Cardiac septum (tissue), 1 donor: Measurements from ENCODE around the gene CACNA2D3. TPM values are rescaled to one million over a fixed set of nuclear protein-coding genes. Genes with fewer than 3 reads are reported as not detected.
"Not testable (repeated sequence)": the region's sequence is repeated elsewhere in the genome, so short reads cannot be mapped to it uniquely, and the experiment has no call there.

Experiments
- DNase-seq: peaks from one replicate; pipeline ENCODE4 v3.0.0-alpha.2; 2020; ENCODE audit warnings: low spot score
- intact Hi-C: fragments of 100-400 bp; cut with DNase I; formaldehyde crosslinking; loops from one replicate; pipeline ENCODE4 v1.14.0; 2022
- total RNA-seq: library from RNA; stranded (reverse); fragmentation: NEBNext Ultra II Directional; extraction: Animal tissue kit (Norgen Biotek cat#: 25700); gene quantifications from one replicate; pipeline ENCODE4 v1.2.1, GENCODE V29; 2021
- donor health status: DM: no; HTN: no; CAD: no.

Gene CACNA2D3
- total RNA-seq, 1 donor from 2014 or later, result 11.3 TPM

DNA sequence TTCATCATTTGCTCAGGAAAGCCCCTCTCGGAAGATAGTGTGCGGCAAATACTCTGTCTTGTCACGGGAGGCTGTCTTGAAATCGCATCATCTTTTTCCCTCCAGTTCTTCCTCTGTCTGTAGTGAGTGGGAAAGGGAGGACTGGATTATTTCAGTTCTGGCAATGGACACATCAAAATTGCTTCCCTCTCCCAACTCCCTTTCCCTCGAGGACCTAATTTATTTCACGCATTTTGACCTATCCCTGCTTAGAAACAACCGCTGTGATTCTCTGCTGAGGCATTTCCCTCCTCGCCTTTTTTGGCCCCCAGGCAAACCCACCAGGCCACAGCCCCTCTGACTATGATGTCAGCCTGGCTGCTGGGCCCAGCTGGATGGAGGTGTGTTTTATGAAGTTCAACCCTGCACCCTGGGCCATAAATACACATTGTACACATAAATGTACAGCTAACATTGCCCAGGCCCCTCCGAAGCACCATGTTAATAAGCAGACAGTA lies 944.2 kb downstream of the CACNA2D3 start:
- intact Hi-C loops, result no loop called here
- DNase-seq, result no peak

DNA sequence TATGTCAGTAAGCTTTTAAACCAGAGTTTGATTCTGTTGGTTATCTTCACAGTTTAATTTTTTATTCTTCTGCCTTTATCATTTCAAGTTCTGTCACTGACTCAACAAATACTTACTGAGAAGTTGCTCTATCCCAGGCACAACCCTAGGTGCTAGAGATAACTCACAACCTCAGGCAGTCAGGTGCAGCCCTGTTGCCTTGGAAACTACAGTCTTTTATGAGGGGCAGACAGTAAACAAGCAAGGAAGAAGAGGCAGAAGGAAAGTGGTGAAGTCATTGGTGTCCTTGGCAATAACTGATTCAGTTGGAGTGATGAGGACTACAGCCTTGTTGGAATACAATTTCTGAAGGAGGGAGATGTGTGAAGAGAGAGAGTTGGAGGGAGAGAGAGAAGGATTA lies 947.6 kb downstream of the CACNA2D3 start:
- intact Hi-C loops, result no loop called here

DNA sequence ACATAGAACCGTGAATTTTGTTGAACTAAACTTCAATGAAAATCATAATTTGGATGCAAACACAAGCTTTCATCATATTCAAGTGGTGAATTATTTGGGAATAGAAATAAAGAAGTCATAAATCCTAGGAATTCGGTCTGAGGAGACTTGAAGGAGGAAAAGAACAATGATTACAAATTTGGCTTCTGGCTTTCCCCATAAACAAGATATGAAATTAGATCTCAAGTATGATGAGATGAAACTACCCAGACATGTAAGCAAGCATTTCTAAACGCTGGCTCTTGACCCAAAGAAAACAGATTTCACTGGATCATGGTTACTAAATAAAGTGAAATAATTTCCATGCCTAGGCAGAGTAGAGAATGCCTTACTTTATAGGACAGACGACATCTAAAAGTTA lies 952.4 kb downstream of the CACNA2D3 start:
- DNase-seq, result no peak
- intact Hi-C loops, result no loop called here

More for the DNA sequence above, 947.6 kb downstream of the CACNA2D3 start:
- DNase-seq, result no peak

DNA sequence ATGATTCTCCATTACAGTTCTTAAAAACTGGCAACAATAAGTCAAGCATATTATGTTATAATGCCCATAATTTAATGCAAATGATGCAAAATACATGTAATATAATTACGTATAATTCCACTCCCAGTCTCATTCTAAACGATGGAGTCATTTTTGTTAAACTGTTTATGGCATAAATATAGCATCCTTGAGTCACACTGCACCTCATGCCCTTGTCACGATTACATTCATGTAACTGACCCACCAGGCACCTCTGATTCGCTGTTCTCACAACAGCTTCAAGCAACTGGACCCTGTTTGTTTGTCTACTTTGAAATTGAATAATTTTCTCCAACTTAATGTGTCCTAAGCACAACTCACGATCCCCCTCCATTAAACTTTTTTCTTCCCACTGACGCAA lies 953.5 kb downstream of the CACNA2D3 start:
- intact Hi-C loops, result no loop called here
- no peak for DNase-seq

DNA sequence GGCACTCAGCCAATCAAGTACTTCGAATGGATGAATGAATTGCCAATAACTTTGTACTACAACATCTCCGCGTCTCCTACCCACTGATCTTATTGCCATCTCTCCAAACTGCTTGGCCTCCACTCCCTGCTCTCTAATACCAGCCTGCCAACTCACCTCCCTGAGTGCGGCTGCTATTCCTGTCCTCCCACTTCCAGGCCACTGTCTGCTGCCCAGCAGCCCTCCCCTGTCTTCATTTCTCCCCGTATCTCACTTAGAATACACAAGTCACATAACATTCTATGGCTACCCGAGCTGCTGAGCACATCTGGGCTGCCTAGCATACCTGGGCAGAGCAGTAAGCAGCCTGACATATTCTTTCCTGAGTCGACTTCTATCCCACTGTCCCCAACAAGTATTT lies 955.4 kb downstream of the CACNA2D3 start:
- DNase-seq, result no peak
- intact Hi-C loops, result no loop called here

DNA sequence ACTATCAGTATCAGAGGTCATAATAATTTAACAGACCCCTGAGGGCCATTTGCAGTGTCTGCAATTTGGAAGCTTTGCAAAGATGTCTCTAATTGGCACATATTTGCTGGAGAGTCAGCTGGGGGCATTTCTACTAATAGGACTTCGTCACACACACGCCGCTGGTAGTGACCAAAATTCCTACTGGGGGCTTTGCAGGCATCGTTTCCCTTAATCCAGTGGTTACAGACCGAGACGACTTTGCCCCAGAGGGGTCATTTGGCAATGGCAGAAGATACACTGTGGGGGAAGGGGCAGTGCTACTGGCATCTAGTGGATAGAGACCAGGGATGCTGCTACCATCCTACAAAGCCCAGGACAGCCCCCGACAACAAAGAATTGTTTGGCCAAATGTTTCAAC lies 956.5 kb downstream of the CACNA2D3 start:
- intact Hi-C loops, result no loop called here

DNA sequence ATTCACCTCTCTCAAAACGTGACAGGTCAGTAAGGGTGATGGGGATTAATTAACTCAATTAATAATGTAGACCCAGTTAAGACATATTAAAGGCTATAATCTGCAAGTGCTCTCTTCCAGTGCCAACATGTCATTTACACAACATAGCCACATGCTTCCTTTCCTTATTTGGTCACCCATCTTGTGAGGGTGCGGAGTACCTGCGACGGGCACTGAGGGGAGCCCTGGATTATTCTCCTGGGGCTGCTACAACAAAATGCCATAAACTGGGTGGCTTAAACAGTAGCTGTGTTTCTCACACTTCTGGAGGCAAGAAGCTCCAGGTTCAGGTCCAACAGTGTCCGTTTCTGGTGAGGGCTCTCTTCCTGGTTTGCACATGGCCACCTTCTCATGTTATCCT lies 962.9 kb downstream of the CACNA2D3 start:
- intact Hi-C loops, result no loop called here
- DNase-seq, result no peak

More for the DNA sequence above, 956.5 kb downstream of the CACNA2D3 start:
- DNase-seq, result no peak

DNA sequence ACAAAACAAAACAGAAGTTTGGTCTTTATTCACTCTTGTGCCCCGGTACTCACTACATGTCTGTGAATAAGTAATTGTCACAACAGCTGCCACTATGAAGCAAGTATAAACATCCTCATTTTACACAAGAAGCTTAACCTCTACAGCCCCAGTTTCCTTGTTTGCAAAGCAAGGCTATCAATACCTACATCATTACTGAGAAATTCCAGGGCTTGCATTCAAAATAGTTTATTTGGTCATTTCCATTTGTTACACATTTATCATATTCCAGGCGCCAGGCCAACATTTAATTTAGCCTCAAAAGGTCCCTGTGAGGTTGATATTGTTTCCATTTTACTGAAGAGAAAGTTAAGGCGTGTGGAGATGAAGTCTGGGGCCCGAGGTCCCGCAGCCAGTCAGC lies 966.9 kb downstream of the CACNA2D3 start:
- DNase-seq, result no peak
- intact Hi-C loops, result no loop called here

DNA sequence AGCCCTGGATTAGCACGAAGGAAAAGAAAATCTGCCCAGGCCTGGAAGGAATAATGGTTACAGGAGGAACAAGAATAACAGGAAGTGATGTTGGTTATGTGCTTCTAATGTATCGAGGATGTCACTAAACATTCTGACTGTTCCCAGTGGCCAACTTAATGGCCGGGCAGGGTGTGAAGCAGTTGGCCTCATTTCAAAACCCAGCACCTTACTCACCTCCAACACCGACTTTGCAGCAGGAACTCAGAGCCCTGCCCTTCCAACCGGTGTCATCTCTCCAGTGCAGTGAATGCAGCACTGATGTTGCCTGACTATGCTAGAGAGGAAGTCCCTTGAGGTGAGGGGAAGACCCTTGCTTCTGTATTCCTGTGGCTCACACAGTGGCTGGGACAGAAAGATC lies 967.9 kb downstream of the CACNA2D3 start:
- DNase-seq, result no peak

DNA sequence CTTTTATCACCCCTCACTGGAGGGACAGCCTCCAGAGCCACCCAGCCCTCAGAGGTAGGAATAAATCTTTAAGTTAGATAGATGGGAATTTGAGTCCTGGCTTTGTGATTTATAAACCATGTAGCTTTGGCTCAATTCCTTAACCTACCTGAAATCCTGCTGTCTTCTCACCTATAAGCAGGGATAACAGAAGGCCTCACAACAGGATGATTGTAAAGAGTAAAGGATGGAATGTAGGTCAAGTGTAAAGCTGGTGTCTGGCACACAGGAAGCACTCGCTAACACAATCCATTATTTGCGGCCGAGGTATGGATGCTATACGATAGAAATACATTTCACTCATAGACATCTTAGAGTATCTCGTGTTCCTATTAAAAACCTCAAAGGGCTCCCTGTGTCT lies 968.4 kb downstream of the CACNA2D3 start:
- DNase-seq, result no peak
- intact Hi-C loops, result no loop called here

More for the DNA sequence above, 967.9 kb downstream of the CACNA2D3 start:
- intact Hi-C loops, result no loop called here

DNA sequence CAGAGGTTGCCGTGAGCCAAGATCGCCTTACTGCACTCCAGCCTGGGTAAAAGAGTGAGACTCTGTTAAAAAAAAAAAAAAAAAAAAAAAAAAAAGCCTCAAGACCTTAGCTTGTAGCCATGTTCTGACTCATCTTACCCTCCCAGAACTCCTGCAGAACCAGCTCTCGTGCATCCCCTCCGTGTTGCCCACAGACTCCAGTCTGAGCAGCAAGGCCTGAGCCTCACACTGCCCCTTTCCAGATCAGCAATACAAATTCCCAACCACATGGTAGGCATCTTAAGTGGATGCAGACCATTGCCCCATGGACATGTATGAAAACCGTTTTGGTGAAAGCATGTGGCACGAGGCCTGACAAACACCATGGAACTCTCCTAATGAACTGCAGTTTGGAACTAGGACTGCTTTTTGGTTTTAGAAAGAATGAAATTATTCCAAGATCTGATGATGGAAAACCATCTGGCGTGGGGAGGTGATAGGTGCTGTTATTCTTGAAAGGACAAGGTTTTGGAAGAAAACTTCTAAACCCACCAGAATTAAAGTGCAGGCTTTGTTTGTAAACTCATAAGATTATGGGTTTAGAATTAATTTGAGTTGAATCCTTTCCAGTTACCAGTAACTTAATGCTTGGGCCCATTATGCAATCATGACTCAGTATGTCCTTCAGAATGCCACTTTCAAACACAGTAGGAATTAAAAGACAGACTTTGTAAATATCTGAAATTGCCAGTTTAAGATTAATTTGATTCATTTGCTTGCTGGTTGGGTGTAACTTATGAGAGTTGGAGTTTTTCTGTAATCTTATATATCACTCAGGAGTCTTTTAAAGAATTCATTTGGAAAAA lies 969.3 kb downstream of the CACNA2D3 start:
- no peak for DNase-seq
- intact Hi-C loops, result no loop called here

DNA sequence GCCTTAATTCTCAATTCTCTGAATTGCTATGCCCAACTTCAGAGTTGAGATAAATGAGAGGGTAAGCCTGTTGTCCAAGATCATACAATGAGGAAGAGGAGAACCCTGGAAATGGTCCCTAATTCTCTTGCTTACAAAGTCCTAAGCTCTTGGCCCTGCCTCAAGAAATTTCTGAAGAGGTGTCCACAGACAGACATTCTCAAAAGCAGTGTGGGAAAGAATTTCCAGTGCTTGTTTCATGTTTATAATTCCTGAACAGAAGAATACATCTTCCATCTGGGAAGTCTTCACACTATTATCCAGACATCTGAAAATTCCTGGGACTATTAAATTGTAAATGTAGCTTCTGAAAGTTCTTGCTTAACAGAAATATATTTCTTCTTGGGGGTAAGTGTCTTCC lies 972.3 kb downstream of the CACNA2D3 start:
- intact Hi-C loops, result no loop called here
- DNase-seq, result no peak

DNA sequence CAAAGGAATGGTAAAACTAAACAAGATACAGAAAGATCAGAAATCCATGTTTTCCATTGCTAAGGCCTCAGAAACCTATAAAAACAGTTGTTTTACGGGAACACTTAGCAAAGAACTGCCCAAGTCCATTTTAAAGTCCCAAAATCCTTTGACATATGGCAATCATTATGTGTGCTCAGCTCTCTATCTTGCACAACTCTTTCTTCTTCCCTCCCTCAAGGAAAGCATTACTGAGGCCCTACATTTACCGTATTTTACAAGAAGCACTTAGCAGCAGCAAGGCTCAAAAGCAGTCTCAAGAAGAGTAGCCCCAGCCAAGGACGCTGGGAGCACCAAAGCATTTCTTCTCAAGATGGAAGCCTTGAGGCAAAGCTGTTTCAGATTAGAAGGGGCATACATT lies 975.1 kb downstream of the CACNA2D3 start:
- DNase-seq, result no peak
- intact Hi-C loops, result no loop called here

DNA sequence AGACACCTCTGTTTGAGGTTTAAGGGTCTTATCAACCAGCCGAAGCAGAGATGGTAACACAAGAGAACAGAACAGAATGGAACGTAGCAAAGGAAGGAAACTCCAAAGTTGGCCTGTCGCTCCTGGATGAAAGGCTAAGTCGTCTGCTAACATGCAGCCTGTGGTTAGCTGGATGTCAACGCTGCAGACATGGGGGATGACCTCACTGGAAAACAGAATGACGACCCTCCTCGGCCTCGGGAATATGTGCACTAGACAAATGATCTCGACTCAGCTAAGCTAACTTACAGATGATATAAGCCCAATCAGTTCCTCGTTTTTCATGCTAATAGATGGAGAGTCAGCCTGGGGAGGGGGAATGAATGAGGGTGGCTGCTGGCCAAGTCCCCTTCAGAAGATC lies 983.3 kb downstream of the CACNA2D3 start:
- DNase-seq, result no peak
- intact Hi-C loops, result no loop called here

DNA sequence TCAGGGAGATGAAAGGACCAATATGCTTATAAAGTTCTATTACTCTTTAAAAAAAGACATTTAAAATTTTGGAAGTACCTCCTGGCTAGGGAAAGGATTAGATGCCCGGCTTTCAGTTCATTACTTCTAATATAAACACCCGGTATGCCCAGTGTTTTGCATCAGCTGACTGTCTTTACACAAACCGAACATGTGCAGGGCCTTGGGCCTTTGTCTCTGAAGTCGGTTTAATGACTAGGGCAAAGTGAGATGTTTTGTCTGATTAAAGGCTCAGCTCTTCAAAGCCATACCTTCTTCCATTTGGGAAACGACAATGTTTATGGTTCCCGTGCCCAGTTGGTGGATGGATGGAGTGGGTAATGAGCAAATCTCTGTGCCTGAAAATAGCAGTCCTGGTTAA lies 984.8 kb downstream of the CACNA2D3 start:
- no peak for DNase-seq
- intact Hi-C loops, result no loop called here

DNA sequence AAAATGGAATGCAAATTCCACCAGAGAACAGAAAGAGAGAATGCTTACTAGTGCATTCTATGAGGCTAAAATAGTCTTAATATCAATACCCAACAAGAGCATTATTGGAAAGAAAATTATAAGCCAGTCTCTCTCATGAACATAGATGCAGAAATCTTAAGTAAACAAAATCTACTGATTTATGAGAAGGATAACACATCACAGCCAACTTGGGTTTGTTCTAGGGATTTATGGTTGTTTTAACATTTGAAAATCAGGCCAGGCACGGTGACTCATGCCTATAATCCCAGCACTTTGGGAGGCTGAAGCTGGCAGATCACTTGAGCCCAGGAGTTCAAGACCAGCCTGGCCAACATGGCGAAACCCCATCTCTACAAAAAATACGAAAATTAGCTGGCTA lies 989.6 kb downstream of the CACNA2D3 start:
- intact Hi-C loops, DNase-seq: not testable (repeated sequence)

DNA sequence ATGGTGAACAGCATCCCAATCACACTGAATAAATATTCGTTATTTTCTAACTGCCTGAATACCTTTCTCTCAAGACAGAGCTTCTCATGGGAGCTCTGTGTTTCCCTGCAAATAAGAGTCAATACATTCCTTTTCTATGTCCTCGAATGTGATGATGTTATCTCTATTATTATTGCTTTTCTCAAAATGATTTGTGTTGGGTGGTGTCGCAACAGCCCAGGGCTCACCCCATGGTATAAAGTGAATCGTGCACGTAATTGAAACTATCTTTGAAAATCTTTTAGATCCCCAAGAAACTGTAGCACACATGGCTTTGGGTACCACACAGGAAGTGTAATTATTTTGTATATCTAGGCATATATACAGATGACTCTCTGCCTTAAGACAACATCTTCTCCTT lies 996.1 kb downstream of the CACNA2D3 start:
- intact Hi-C loops, result no loop called here
- DNase-seq, result no peak

DNA sequence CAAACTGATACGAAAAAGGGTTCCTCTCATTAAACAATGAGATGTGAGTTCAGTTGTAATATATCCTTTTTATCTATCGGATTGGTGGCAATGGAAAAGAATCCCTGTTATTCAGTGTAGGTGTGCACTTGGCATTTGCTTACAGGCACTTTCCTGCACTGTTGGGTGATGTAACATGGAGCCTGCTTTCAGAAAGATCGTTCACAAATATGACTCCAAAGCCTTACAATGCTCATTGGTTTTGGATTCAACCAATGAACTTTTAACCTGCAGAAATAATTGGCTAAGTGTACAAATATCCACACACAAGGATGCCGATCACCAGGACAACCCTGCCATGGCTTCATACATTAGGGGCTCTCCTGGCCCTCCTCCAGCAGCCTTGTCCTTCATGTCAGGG lies 996.9 kb downstream of the CACNA2D3 start:
- intact Hi-C loops, result no loop called here
- no peak for DNase-seq

DNA sequence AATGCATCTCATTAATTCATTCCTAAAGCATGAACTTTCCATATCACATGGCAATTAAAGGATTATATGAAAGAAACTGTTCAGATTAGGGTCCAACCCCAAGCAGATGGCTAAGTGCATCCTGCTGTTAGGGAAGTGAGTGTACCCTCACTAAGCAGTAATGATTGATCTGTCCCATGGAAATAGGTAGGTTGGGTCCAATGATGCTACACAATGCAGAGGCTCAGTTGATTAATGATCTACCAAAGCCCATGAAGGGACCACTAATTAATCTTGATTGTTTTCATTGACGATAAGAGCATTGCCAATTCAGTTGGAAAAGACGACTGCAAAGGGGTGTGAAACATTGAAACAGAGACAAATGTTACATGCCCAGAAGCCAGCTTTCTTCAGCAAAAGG lies 1000.0 kb downstream of the CACNA2D3 start:
- DNase-seq, result no peak
- intact Hi-C loops, result no loop called here
